WTC11 (cell line): ENCODE results near the gene ADAP1. TPM values are rescaled to one million over a fixed set of nuclear protein-coding genes. Genes with fewer than 3 reads are reported as not detected.

Source experiments
- ATAC-seq: fragments of 200-7000 bp; cut with Tn5 transposase; 2 replicates; pipeline ENCODE4 v1.10.0; 2021; ENCODE audit warnings: mild to moderate bottlenecking, moderate library complexity
- CTCF ChIA-PET: fragments of 300-600 bp; sonication (Branson Sonifier 250); formaldehyde crosslinking; loops from one replicate; lab custom pipeline; 2021; ENCODE audit warnings: antibody characterized with exemption; lab: Charles Lee
- POLR2A ChIA-PET: fragments of 350-600 bp; sonication (Branson Sonifier 250); formaldehyde crosslinking; loops from one replicate; lab custom pipeline; 2021; ENCODE audit warnings: antibody characterized with exemption; lab: Charles Lee
- DNase-seq: peaks from one replicate; pipeline ENCODE4 v3.0.0; 2021; ENCODE audit warnings: low spot score
- H3K27ac Mint-ChIP-seq: 2 replicates; pipeline ENCODE4 v1.8.0; 2021; ENCODE audit warnings: mixed read lengths
- H3K27me3 Mint-ChIP-seq: 2 replicates; pipeline ENCODE4 v1.8.0; 2021; ENCODE audit warnings: low read depth, mild to moderate bottlenecking, moderate library complexity, mixed read lengths
- H3K36me3 Mint-ChIP-seq: 2 replicates; pipeline ENCODE4 v1.8.0; 2021; ENCODE audit warnings: mixed read lengths
- H3K4me1 Mint-ChIP-seq: 2 replicates; pipeline ENCODE4 v1.8.0; 2022; ENCODE audit warnings: mixed read lengths
- H3K4me3 Mint-ChIP-seq: 2 replicates; pipeline ENCODE4 v1.8.0; 2021; ENCODE audit warnings: mild to moderate bottlenecking, moderate library complexity, mixed read lengths
- H3K9me3 Mint-ChIP-seq: 2 replicates; pipeline ENCODE4 v1.8.0; 2021; ENCODE audit warnings: mixed read lengths
- ATF3 ChIP-seq: sonication (generic); formaldehyde crosslinking; conservative IDR thresholded peaks from 2 replicates; pipeline ENCODE4 v1.8.1; 2022; ENCODE audit warnings: mild to moderate bottlenecking, missing genetic modification reagents
- CREB1 ChIP-seq: sonication (generic); formaldehyde crosslinking; IDR thresholded peaks from 2 replicates; pipeline ENCODE4 v1.8.0; 2023; ENCODE audit warnings: mild to moderate bottlenecking, missing genetic modification reagents
- GABPB1 ChIP-seq: sonication (generic); formaldehyde crosslinking; IDR thresholded peaks from 2 replicates; pipeline ENCODE4 v1.8.1; 2023; ENCODE audit warnings: mild to moderate bottlenecking, missing genetic modification reagents
- GTF2I ChIP-seq: fragments of 250-450 bp; sonication (Bioruptor Pico); conservative IDR thresholded peaks from 2 replicates; pipeline ENCODE4 v1.4.0; 2021; ENCODE audit warnings: mild to moderate bottlenecking
- HMGA2 ChIP-seq: fragments of 250-450 bp; sonication (Bioruptor Pico); IDR thresholded peaks from 2 replicates; pipeline ENCODE4 v1.4.0; 2021; ENCODE audit warnings: mild to moderate bottlenecking, moderate library complexity
- JUN ChIP-seq: sonication (generic); formaldehyde crosslinking; IDR thresholded peaks from 2 replicates; pipeline ENCODE4 v1.8.0; 2023; ENCODE audit warnings: mild to moderate bottlenecking, missing genetic modification reagents
- MXD4 ChIP-seq: fragments of 250-450 bp; sonication (Bioruptor Pico); IDR thresholded peaks from 2 replicates; pipeline ENCODE4 v1.8.0; 2021; ENCODE audit warnings: mild to moderate bottlenecking, moderate library complexity, borderline replicate concordance
- OVOL2 ChIP-seq: fragments of 250-450 bp; sonication (Bioruptor Pico); IDR thresholded peaks from 2 replicates; pipeline ENCODE4 v1.9.0; 2021; ENCODE audit warnings: mild to moderate bottlenecking, borderline replicate concordance
- PREB ChIP-seq: sonication (generic); formaldehyde crosslinking; IDR thresholded peaks from 2 replicates; pipeline ENCODE4 v1.8.1; 2022; ENCODE audit warnings: mild to moderate bottlenecking, missing genetic modification reagents, moderate library complexity, borderline replicate concordance
- RORB ChIP-seq: fragments of 250-450 bp; sonication (Bioruptor Pico); IDR thresholded peaks from 2 replicates; pipeline ENCODE4 v1.9.0; 2021; ENCODE audit warnings: mild to moderate bottlenecking
- SP1 ChIP-seq: sonication (generic); formaldehyde crosslinking; conservative IDR thresholded peaks from 2 replicates; pipeline ENCODE4 v1.8.1; 2022; ENCODE audit warnings: missing genetic modification reagents
- TEAD4 ChIP-seq: sonication (generic); formaldehyde crosslinking; IDR thresholded peaks from 2 replicates; pipeline ENCODE4 v1.8.0; 2022; ENCODE audit warnings: mild to moderate bottlenecking, missing genetic modification reagents
- ZBTB43 ChIP-seq: sonication (generic); formaldehyde crosslinking; IDR thresholded peaks from 2 replicates; pipeline ENCODE4 v1.8.1; 2023; ENCODE audit warnings: mild to moderate bottlenecking, missing genetic modification reagents
- ZNF317 ChIP-seq: sonication (generic); formaldehyde crosslinking; IDR thresholded peaks from 2 replicates; pipeline ENCODE4 v1.8.1; 2023; ENCODE audit warnings: low read depth, mild to moderate bottlenecking, moderate library complexity, missing genetic modification reagents, borderline replicate concordance
- ZNF423 ChIP-seq: fragments of 250-450 bp; sonication (Bioruptor Pico); IDR thresholded peaks from 2 replicates; pipeline ENCODE4 v2.1.2; 2022; ENCODE audit warnings: mild to moderate bottlenecking, moderate library complexity
- ZNF671 ChIP-seq: fragments of 250-450 bp; sonication (Bioruptor Pico); IDR thresholded peaks from 2 replicates; pipeline ENCODE4 v1.8.0; 2021; ENCODE audit warnings: mild to moderate bottlenecking
- total RNA-seq: library from RNA; stranded (reverse); gene quantifications from 3 replicates; pipeline ENCODE4 v1.2.3, GENCODE V29; 2021
- TF ChIP-seq, protein P1 (sequence below): sonication (generic); formaldehyde crosslinking; IDR thresholded peaks from 2 replicates; pipeline ENCODE4 v1.8.0; 2023; ENCODE audit warnings: missing genetic modification reagents, mild to moderate bottlenecking, borderline replicate concordance
- TF ChIP-seq, protein P2 (sequence below): fragments of 250-450 bp; sonication (Bioruptor Pico); IDR thresholded peaks from 2 replicates; pipeline ENCODE4 v1.9.0; 2021; ENCODE audit warnings: mild to moderate bottlenecking

Gene ADAP1
- total RNA-seq, 1 experiment from 2014 or later, result 4.3 TPM

- TF ChIP-seq ZNF671 (CRISPR knock-in tag) (no peak), JUN (CRISPR knock-in tag) (no peak), ZNF423 (no peak), HMGA2 (CRISPR knock-in tag) (no peak), PREB (CRISPR knock-in tag) (no peak), OVOL2 (CRISPR knock-in tag) (no peak), ATF3 (no peak), ZBTB43 (CRISPR knock-in tag) (no peak), TEAD4 (no peak), SP1 (no peak), RORB (CRISPR knock-in tag) (no peak), GTF2I (CRISPR knock-in tag) (no peak), MXD4 (CRISPR knock-in tag) (no peak), GABPB1 (CRISPR knock-in tag) (no peak), CREB1 (CRISPR knock-in tag) (no peak), ZNF317 (CRISPR knock-in tag) (no peak)
- TF ChIP-seq, protein P1, sequence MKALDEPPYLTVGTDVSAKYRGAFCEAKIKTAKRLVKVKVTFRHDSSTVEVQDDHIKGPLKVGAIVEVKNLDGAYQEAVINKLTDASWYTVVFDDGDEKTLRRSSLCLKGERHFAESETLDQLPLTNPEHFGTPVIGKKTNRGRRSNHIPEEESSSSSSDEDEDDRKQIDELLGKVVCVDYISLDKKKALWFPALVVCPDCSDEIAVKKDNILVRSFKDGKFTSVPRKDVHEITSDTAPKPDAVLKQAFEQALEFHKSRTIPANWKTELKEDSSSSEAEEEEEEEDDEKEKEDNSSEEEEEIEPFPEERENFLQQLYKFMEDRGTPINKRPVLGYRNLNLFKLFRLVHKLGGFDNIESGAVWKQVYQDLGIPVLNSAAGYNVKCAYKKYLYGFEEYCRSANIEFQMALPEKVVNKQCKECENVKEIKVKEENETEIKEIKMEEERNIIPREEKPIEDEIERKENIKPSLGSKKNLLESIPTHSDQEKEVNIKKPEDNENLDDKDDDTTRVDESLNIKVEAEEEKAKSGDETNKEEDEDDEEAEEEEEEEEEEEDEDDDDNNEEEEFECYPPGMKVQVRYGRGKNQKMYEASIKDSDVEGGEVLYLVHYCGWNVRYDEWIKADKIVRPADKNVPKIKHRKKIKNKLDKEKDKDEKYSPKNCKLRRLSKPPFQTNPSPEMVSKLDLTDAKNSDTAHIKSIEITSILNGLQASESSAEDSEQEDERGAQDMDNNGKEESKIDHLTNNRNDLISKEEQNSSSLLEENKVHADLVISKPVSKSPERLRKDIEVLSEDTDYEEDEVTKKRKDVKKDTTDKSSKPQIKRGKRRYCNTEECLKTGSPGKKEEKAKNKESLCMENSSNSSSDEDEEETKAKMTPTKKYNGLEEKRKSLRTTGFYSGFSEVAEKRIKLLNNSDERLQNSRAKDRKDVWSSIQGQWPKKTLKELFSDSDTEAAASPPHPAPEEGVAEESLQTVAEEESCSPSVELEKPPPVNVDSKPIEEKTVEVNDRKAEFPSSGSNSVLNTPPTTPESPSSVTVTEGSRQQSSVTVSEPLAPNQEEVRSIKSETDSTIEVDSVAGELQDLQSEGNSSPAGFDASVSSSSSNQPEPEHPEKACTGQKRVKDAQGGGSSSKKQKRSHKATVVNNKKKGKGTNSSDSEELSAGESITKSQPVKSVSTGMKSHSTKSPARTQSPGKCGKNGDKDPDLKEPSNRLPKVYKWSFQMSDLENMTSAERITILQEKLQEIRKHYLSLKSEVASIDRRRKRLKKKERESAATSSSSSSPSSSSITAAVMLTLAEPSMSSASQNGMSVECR (CRISPR knock-in tag), result no peak
- TF ChIP-seq, protein P2, sequence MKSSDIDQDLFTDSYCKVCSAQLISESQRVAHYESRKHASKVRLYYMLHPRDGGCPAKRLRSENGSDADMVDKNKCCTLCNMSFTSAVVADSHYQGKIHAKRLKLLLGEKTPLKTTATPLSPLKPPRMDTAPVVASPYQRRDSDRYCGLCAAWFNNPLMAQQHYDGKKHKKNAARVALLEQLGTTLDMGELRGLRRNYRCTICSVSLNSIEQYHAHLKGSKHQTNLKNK (CRISPR knock-in tag), result no peak
- Mint-ChIP-seq H3K27me3 (no peaks in the 10 kb centered on the region), H3K36me3 (no peaks in the 10 kb centered on the region), H3K27ac (peak overlapping the region; percentile 23; the same call in 1 of the 2 replicates), H3K9me3 (no peaks in the 10 kb centered on the region), H3K4me1 (no peaks in the 10 kb centered on the region), H3K4me3 (no peak overlapping the region)
- no peak for DNase-seq
- ChIA-PET CTCF (interaction anchor here (0.6 kb wide), 1 partner anchor 79 kb away, joined by 3 read pairs; no protein-coding TSS in a partner anchor), POLR2A (no interaction called here)
- ATAC-seq, result no peak
These were observed 32.6 kb upstream of the ADAP1 start for GRCh38 chr7:986766-987751.
